HuH-7.5 (cell line): ENCODE results near the gene DTX1.

Experiments
- DNase-seq: peaks from one replicate; pipeline ENCODE4 v3.0.0; 2011; ENCODE audit warnings: low spot score

The DTX1 gene

DNA sequence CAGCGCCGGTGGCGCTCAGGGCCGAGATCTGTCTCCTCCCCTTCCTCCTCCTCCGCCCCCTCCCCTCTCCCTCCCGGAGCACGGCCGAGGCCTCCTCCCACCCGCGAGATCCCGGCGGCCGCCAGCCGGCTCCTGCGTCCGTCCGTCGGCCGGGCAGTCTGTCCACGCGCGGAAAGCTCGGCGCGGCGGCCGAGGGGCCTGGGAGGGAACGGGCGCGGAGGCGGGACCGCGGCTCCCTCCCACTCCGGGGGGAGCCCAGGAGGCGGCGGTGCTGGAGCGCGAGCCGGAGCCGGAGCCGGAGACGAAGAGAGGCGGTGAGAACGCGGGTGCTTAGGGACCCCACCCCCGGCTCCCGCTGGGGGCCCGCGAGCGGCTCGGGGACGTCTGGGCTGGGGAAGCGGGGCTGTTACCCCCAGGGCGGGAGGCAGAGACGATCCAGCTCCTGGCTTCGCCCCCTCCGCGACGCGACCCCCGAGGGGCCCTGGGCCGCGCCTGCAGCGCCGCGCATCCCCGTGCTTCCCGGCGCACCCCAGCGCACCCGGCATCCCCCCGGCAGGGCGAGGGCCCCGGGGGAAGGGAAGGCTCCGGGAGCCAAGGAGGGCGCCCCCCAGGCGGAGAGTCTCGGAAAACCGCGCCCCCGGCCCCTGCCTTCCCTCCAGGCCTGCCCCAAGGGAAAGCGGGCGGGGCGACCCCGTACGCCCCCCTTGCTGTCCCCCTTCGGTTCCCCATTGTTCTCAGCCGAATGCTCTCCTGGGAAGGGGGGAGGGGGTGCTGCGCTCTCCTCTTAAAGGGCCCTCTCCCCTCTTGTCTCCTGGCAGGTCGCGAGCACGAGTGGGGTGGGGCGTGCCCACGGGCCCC lies at the start of gene DTX1:
Gene DTX1 (plus strand): TSS at position 100 of the 858 bp plus-strand sequence. CDS start 1,463 bp downstream, outside the sequence.
- no peak for DNase-seq

- DNase-seq = no peak
These were observed 49.4 kb upstream of the DTX1 start for GRCh38 chr12:113007166-113007565.

- DNase-seq = no peak
These were observed 45.8 kb upstream of the DTX1 start for GRCh38 chr12:113010701-113011100.

GRCh38 chr12:113014565-113014964 lies 42.0 kb upstream of the DTX1 start:
- no peak for DNase-seq

GRCh38 chr12:113016796-113017195 lies 39.7 kb upstream of the DTX1 start:
- no peak for DNase-seq

- DNase-seq = no peak
These were observed 37.5 kb upstream of the DTX1 start for GRCh38 chr12:113019025-113019424.

- no peak for DNase-seq
These were observed 35.0 kb upstream of the DTX1 start for GRCh38 chr12:113021500-113021899.

DNA sequence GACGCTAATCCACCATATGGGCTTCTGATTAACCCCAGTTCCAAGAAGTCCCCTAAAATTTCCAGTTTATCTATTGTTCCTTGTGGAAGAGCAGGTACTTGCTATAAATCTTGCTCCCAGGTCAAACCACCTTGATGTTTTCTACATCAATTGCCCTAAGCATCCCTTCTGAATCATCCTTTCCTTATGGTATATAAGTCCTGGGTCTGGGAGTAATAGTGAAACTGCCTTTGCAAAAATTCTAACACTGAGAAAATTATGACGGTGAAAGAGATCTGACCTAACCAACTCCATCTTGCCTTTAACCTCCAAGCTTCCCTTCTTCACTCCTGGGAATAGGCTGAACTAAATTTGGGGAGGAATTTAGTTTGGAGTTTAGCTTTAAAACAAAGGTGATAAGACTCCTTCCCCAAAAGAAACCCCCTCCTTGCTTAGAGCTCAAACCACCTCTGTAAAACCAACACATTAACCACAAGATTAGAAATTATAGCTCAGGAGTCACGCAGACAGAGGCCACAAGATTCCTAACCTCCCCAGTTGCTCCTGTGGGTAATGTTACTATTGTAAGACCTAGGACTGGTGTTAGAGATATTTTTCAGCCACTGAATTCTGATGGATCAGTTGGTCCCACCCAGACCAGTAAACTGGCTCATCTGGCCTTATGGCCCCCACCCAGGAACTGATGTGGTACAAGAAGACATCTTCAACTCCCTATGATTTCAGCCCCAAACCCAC lies 33.8 kb upstream of the DTX1 start:
- no peak for DNase-seq

- DNase-seq = no peak
These were observed 28.8 kb upstream of the DTX1 start for GRCh38 chr12:113027726-113028125.

GRCh38 chr12:113030875-113031525 lies 25.5 kb upstream of the DTX1 start:
- peak; percentile 27 for DNase-seq

GRCh38 chr12:113039911-113040445 lies 16.6 kb upstream of the DTX1 start:
- DNase-seq = no peak

DNA sequence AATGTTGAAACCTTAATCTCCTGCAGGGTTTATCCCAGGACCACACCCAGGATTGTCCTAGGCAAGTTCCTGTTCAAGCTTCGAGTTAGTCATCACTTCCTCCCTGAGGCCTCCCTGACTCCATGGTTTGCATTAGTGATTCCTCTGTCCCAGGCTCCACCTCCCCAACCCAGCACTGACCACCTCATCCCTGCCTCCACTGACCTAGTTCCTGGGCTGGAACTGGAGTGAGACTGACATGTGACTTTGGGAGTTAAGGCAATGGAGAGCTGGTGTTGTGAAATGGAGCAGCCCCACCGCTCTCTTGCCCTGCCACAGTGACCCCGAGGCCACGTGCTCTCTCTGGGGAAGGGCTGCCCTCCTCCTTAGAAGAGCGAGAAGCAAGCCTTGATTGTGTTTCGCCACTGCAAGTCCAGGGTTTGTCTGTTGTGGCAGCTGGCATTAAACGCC lies 15.8 kb upstream of the DTX1 start:
- no peak for DNase-seq

GRCh38 chr12:113041560-113041959 lies 15.0 kb upstream of the DTX1 start:
- DNase-seq = no peak

DNA sequence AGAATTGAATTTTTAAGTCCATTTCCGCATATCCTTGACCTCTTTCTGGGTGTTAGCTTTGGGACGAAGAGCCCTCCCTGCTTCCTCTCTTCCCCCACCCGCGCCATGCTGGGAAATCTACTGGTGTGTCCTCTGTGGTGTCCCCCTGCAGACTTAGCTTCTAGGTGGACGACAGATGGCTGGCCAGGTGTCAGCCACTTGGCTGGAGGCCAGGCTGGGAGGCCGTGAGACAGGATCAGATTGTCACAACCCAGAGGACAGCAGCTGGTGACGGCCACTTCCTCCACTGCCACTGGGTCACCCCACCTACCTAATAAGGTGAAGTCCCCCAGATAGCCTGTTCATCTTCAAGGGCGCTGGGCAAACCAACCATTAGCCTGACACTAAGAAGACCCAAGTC lies 13.3 kb upstream of the DTX1 start:
- no peak for DNase-seq

DNA sequence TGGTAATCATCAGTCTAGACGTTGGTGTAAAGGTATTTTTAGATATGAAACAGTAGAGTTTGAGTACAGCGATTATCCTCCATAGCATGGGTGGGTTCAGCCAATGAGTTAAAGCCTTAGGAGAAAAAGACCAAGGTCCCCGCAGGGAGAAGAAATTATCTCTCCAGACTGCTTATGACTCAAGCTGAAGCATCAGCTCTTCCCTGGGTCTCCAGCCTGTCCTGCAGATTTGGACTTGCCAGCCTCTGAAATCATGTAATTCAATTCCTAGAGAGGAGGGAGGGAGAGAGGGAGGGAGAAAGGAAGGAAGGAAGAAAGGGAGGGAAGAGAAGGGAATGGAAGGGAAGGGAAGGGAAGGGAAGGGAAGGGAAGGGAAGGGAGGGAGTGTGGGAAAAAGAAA lies 12.0 kb upstream of the DTX1 start:
- no peak for DNase-seq

- peak; percentile 86 for DNase-seq
These were observed 7.8 kb upstream of the DTX1 start for GRCh38 chr12:113048716-113049127.

DNA sequence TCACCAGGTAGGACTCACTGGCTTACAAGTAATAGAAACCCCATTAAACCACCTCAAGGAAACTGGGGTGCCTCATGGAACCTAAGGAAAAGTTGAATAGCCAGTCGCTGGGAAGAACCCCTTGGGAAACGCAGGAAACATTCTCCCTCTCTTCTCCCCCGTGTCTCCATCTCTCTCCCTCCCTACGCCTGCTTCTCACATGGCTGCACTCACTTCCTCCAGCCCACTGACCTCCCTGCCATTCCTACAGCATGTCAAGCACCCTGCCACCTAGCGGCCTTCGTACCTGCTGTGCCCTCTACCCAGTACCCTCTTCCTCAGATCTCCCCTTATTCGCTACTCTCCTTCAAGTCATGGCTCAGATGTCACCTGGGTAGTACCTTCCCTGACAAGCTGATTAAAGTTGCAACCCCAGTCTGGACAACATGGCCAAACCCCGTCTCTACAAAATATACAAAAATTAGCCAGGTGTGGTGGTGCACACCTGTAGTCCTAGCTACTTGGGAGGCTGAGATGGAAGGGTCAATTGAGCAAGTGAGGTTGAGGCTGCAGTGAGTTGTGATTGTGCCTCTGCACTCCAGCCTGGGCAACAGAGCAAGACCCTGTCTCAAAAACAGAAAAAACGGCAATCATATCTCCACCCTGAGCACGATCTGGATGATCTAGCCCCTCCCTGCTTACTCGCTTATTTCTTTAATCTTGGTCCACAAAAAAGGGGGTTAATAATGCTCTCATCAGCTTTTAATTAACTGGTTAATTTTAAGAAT lies 6.4 kb upstream of the DTX1 start:
- DNase-seq = no peak

DNA sequence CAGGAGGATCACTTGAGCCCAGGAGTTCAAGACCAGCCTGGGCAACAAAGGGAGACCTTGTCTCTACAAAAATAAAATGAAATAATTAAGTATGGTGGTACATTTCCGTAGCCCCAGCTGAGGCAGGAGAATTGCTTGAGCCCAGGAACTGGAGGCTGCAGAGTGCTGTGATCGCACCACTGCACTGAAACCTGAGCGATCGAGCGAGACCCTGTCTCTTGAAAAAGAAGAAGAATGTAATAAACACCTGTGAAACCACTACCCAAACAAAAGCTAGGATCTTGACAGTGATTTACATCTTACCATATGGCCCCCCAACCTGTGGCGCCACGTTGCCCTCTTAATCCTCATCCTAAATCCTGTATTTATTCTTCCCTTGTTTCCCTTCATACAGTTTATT lies 5.7 kb upstream of the DTX1 start:
- DNase-seq = no peak

DNA sequence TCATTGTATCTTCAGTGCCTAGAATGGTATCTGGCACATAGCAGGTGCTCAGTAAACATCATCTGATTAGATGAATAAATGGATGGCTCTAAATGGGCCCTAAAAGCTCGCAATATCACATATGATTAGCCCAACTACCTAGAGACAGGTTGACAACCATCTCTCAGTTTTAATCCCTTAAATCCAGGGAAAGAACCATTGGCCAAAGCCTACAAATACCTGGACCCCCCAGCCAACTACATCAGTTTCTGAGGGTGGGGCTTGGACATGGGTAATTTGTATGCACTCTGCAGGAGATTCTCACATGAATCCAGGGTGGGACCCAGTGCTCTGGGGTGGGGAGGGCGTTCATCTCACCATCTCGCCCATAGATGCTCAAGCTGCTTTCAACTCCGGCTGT lies 4.8 kb upstream of the DTX1 start:
- no peak for DNase-seq

- no peak for DNase-seq
These were observed 4.2 kb upstream of the DTX1 start for GRCh38 chr12:113052326-113052725.

DNA sequence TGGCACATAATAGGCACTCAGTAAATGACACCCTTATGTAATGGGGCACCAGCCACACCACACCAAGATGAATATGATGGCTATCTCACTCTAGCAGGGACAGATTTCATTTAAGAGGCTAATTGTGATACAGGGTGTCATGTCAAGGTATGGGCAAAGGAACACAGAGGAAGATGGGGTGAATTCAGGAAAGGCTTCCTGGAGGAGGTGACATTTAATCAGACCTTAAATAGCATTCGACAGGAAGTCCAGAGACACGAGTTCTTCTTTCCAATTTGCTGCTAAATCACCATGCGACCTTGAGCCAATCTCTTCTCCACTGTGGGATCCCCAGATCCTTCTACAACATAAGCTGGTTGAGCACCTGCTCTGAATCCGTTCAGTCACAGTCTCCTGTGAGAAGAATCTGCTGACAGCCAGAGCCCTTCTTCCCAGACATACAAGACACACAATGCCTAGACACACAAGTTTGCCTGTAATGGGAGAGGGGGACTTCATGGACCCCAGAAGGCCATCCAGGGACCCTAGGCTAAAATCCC lies 1.5 kb upstream of the DTX1 start:
- no peak for DNase-seq
